Keratinocyte (primary cell): ENCODE data around the gene JUP. TPM values are rescaled to one million over a fixed set of nuclear protein-coding genes. Genes with fewer than 3 reads are reported as not detected.

Source experiments
- DNase-seq: peaks from one replicate; pipeline ENCODE4 v3.0.0-alpha.2; 2011; ENCODE audit warnings: low read depth, missing footprints, low spot score
- FAIRE-seq: peaks from 2 replicates; lab custom pipeline; 2011; peaks lifted over from hg19 to GRCh38; lab: Jason Lieb, UNC
- H2AFZ ChIP-seq: 2 replicates; pipeline ENCODE4 v1.6.0; 2012; ENCODE audit warnings: low read length, control low read depth, inconsistent platforms; ENCODE audit not compliant: control insufficient read depth
- H3K27ac ChIP-seq: 2 replicates; pipeline ENCODE4 v1.5.1; 2011; ENCODE audit warnings: low read length; ENCODE audit not compliant: control insufficient read depth, insufficient read depth
- H3K27me3 ChIP-seq: 3 replicates; pipeline ENCODE4 v1.6.0; 2011; ENCODE audit warnings: low read length; ENCODE audit not compliant: control insufficient read depth, insufficient read depth; ENCODE audit errors: extremely low read depth
- H3K36me3 ChIP-seq, 2 experiments: 2 replicates in 1 of 2; 3 replicates in 1 of 2; pipeline ENCODE4 v1.5.1; 2011; ENCODE audit warnings: low read length in 2 of 2, mild to moderate bottlenecking in 1 of 2; ENCODE audit not compliant: control insufficient read depth in 2 of 2, insufficient read depth in 2 of 2; ENCODE audit errors: extremely low read depth in 1 of 2
- H3K4me1 ChIP-seq: 3 replicates; pipeline ENCODE4 v1.5.1; 2011; ENCODE audit warnings: low read length; ENCODE audit not compliant: control insufficient read depth, insufficient read depth; ENCODE audit errors: extremely low read depth
- H3K4me2 ChIP-seq: 3 replicates; pipeline ENCODE4 v1.6.0; 2011; ENCODE audit warnings: low read depth, low read length; ENCODE audit not compliant: control insufficient read depth, insufficient read depth; ENCODE audit errors: extremely low read depth
- H3K4me3 ChIP-seq, 3 experiments: fragments of 200-600 bp in 1 of 3; sonication (generic) in 1 of 3; 2 replicates in 2 of 3; 3 replicates in 1 of 3; pipeline ENCODE4 v1.5.1; 2011 to 2016; ENCODE audit warnings: low read length in 3 of 3, mild to moderate bottlenecking in 3 of 3, control low read depth in 2 of 3, inconsistent platforms in 1 of 3, low read depth in 1 of 3, mixed read lengths in 1 of 3, mixed run types in 1 of 3, moderate library complexity in 1 of 3; ENCODE audit not compliant: control insufficient read depth in 2 of 3, insufficient read depth in 2 of 3; ENCODE audit errors: extremely low read depth in 1 of 3
- H3K79me2 ChIP-seq: 2 replicates; pipeline ENCODE4 v1.6.0; 2012; ENCODE audit warnings: low read length; ENCODE audit not compliant: control insufficient read depth, insufficient read depth
- H3K9ac ChIP-seq: 3 replicates; pipeline ENCODE4 v1.6.0; 2011; ENCODE audit warnings: low read length; ENCODE audit not compliant: control insufficient read depth, insufficient read depth; ENCODE audit errors: extremely low read depth
- H3K9me1 ChIP-seq: 3 replicates; pipeline ENCODE4 v1.6.0; 2011; ENCODE audit warnings: low read length; ENCODE audit not compliant: control insufficient read depth, insufficient read depth; ENCODE audit errors: extremely low read depth
- H3K9me3 ChIP-seq: 2 replicates; pipeline ENCODE4 v1.5.1; 2012; ENCODE audit warnings: low read depth, low read length; ENCODE audit not compliant: control insufficient read depth
- H4K20me1 ChIP-seq: 3 replicates; pipeline ENCODE4 v1.6.0; 2011; ENCODE audit warnings: low read length; ENCODE audit not compliant: control insufficient read depth, insufficient read depth; ENCODE audit errors: extremely low read depth
- CTCF ChIP-seq, 3 experiments: IDR thresholded peaks in 1 of 3; conservative IDR thresholded peaks in 1 of 3; optimal IDR thresholded peaks in 1 of 3; 2 replicates in 2 of 3; 3 replicates in 1 of 3; pipeline versions ENCODE3 to v1.5.1; 2011; ENCODE audit warnings: low read length in 3 of 3, mild to moderate bottlenecking in 3 of 3, moderate library complexity in 2 of 3, control low read depth in 1 of 3, inconsistent platforms in 1 of 3; ENCODE audit not compliant: insufficient read depth in 2 of 3; ENCODE audit errors: extremely low read depth in 1 of 3
- EZH2 ChIP-seq: IDR thresholded peaks from one replicate; pipeline ENCODE4 v1.6.1; 2012; ENCODE audit warnings: inconsistent platforms, mild to moderate bottlenecking, low read length, moderate library complexity
- dilution Hi-C: fragments of 300-500 bp; cut with MboI; formaldehyde crosslinking; loops from one replicate; pipeline ENCODE4 v1.7.0; 2020; ENCODE audit warnings: low sequenced_read_pairs; ENCODE audit not compliant: extremely low pct_ligation_motif_present
- polyA plus RNA-seq, 5 experiments: library from polyadenylated mRNA; depleted of rRNA in 3 of 5; stranded (reverse) in 3 of 5; stranded (forward) in 1 of 5; unstranded in 1 of 5; fragments of >200 nt; gene quantifications; 1 replicate in 1 of 5; 2 replicates in 3 of 5; 3 replicates in 1 of 5; pipeline versions ENCODE4 v1.2.1 to v1.2.3, GENCODE V29; 2011 to 2012; ENCODE audit warnings: missing spikeins in 2 of 5, low read depth in 1 of 5, low replicate concordance in 1 of 5

JUP gene
- polyA plus RNA-seq, 1 donor (not counting 4 experiments of a cell fraction or from before 2014, with no cell fraction given): 152 TPM

- Histone ChIP-seq H3K4me2 (no peak overlapping the region), H2AFZ (no peak overlapping the region), H3K36me3 (peaks cover 63 to 66% of the 10 kb centered on the region in 2 experiments), H3K27me3 (no peaks in the 10 kb centered on the region), H3K4me3 (no peak overlapping the region), H3K9me3 (no peaks in the 10 kb centered on the region), H3K4me1 (no peaks in the 10 kb centered on the region), H4K20me1 (peaks cover 11% of the 10 kb centered on the region), H3K27ac (no peak overlapping the region), H3K79me2 (peaks cover 31% of the 10 kb centered on the region), H3K9me1 (no peaks in the 10 kb centered on the region), H3K9ac (no peak overlapping the region)
- dilution Hi-C loops: no loop called here
- DNase-seq: no peak
- no peak for TF ChIP-seq EZH2
- TF ChIP-seq CTCF (optimal IDR thresholded peaks at IDR 0.05 in 1 of 3, IDR thresholded peaks at IDR 0.05 in 1 of 3, conservative IDR thresholded peaks at IDR 0.05 in 1 of 3; ENCODE audit: extremely low read depth in 1 of 3, insufficient read depth in 2 of 3, low read length in 3 of 3): no peak
- FAIRE-seq: no peak
These were observed 25.6 kb downstream of the JUP start for GRCh38 chr17:41760878-41761277.

- TF ChIP-seq CTCF (optimal IDR thresholded peaks at IDR 0.05 in 1 of 3, IDR thresholded peaks at IDR 0.05 in 1 of 3, conservative IDR thresholded peaks at IDR 0.05 in 1 of 3; ENCODE audit: extremely low read depth in 1 of 3, insufficient read depth in 2 of 3, low read length in 3 of 3) (no peak), EZH2 (no peak)
- Histone ChIP-seq H3K4me1 (no peaks in the 10 kb centered on the region), H3K9me1 (no peaks in the 10 kb centered on the region), H3K9ac (no peak overlapping the region), H3K4me2 (no peak overlapping the region), H3K27me3 (no peaks in the 10 kb centered on the region), H3K36me3 (peaks cover 60 to 70% of the 10 kb centered on the region in 2 experiments), H4K20me1 (peaks cover 8% of the 10 kb centered on the region), H2AFZ (no peak overlapping the region), H3K27ac (no peak overlapping the region), H3K4me3 (no peak overlapping the region), H3K9me3 (no peaks in the 10 kb centered on the region), H3K79me2 (peaks cover 21% of the 10 kb centered on the region)
- no peak for DNase-seq
- dilution Hi-C loops: no loop called here
- no peak for FAIRE-seq
These were observed 27.9 kb downstream of the JUP start for GRCh38 chr17:41758601-41759000.
